Gastroesophageal sphincter (tissue), 3 donors: Measurements from ENCODE around the gene SEC24A.
"Not testable (repeated sequence)": the region's sequence is repeated elsewhere in the genome, so short reads cannot be mapped to it uniquely, and the experiment has no call there.

ENCODE experiments used
- EP300 ChIP-seq: sonication (generic); formaldehyde crosslinking; IDR thresholded peaks from one replicate; pipeline ENCODE4 v1.6.1; 2017; ENCODE audit warnings: antibody characterized with exemption, mild to moderate bottlenecking
- POLR2A ChIP-seq, 2 donors: fragments of 450-650 bp; IDR thresholded peaks; one replicate each; pipeline ENCODE4 v1.6.1; 2017; ENCODE audit warnings: antibody characterized with exemption in 2 of 2, mild to moderate bottlenecking in 2 of 2, moderate library complexity in 1 of 2
- TF ChIP-seq, protein P1 (sequence below), 4 experiments: fragments of 200-600 bp in 2 of 4; fragments of 450-650 bp in 2 of 4; sonication (generic) in 1 of 4; IDR thresholded peaks; one replicate each; pipeline ENCODE4 v1.5.1; 2017 to 2019; ENCODE audit warnings: antibody characterized with exemption in 4 of 4, mild to moderate bottlenecking in 2 of 4, moderate library complexity in 2 of 4

DNA sequence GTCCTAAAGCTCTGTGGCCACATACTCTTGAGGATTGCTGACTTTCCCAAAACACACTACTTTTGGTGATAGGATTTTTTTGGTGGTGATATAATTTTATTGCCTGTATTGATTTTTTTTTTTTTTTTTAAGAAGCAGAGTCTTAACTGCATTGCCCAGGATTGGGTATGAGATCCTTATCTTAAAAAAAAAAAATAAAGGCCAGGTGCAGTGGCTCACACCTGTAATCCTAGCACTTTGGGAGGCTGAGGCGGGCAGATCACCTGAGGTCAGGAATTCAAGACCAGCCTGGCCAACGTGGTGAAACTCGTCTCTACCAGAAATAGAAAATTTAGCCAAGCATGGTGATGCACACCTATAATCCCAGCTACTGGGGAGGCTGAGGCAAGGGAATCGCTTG, 28.8 kb downstream of the SEC24A start:
- TF ChIP-seq EP300; POLR2A (IDR thresholded peaks at IDR 0.05): not testable (repeated sequence)
- TF ChIP-seq, protein P1, sequence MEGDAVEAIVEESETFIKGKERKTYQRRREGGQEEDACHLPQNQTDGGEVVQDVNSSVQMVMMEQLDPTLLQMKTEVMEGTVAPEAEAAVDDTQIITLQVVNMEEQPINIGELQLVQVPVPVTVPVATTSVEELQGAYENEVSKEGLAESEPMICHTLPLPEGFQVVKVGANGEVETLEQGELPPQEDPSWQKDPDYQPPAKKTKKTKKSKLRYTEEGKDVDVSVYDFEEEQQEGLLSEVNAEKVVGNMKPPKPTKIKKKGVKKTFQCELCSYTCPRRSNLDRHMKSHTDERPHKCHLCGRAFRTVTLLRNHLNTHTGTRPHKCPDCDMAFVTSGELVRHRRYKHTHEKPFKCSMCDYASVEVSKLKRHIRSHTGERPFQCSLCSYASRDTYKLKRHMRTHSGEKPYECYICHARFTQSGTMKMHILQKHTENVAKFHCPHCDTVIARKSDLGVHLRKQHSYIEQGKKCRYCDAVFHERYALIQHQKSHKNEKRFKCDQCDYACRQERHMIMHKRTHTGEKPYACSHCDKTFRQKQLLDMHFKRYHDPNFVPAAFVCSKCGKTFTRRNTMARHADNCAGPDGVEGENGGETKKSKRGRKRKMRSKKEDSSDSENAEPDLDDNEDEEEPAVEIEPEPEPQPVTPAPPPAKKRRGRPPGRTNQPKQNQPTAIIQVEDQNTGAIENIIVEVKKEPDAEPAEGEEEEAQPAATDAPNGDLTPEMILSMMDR (IDR thresholded peaks at IDR 0.05): not testable (repeated sequence)
